ENCODE measurements around the gene NR1I3. TPM values are rescaled to one million over a fixed set of nuclear protein-coding genes. Genes with fewer than 3 reads are reported as not detected.
"Not testable (repeated sequence)": the region's sequence is repeated elsewhere in the genome, so short reads cannot be mapped to it uniquely, and the experiment has no call there.

Gene NR1I3
- total RNA-seq, 1 experiment from 2014 or later: not detected

- not testable (repeated sequence) for H3K56ac ChIP-seq (ENCODE audit: insufficient read length, low read depth, low read length); H4K5ac ChIP-seq (ENCODE audit: insufficient read length, low read depth, low read length); H3K79me2 ChIP-seq (ENCODE audit: insufficient read depth, low read length); H4K8ac ChIP-seq (replicated peaks; ENCODE audit: insufficient read length, low read depth, low read length); H2BK5ac ChIP-seq (ENCODE audit: insufficient read length, low read length); H2BK15ac ChIP-seq (ENCODE audit: low read depth, low read length); H2BK20ac ChIP-seq (ENCODE audit: low read depth, low read length, poor library complexity, severe bottlenecking); H4K91ac ChIP-seq (ENCODE audit: insufficient read length, low read depth, low read length); H3K18ac ChIP-seq (ENCODE audit: insufficient read length, low read depth, low read length); H3K14ac ChIP-seq (ENCODE audit: insufficient read depth, low read length); DNase-seq; H3K27ac Mint-ChIP-seq; H3K23ac ChIP-seq (ENCODE audit: insufficient read length, low read depth, low read length); H4K20me1 ChIP-seq (ENCODE audit: control insufficient read depth, insufficient read depth, insufficient read length); H3K4me2 ChIP-seq (ENCODE audit: insufficient read depth, insufficient read length, low read length); H3K9ac ChIP-seq (ENCODE audit: extremely low read depth, insufficient read length, low read length); H2BK12ac ChIP-seq (ENCODE audit: insufficient read length, low read depth, low read length); H3K27ac ChIP-seq (ENCODE audit: insufficient read length, low read depth, low read length); H2AK5ac ChIP-seq (ENCODE audit: insufficient read length, low read length); H3K4me3 Mint-ChIP-seq; H3T11ph ChIP-seq (ENCODE audit: low read length); H3K4me1 ChIP-seq (ENCODE audit: insufficient read depth, low read length); H3K4ac ChIP-seq (ENCODE audit: low read depth, low read length); H3K9me3 ChIP-seq (ENCODE audit: control insufficient read depth, low read depth, low read length); H2BK120ac ChIP-seq (ENCODE audit: low read depth, low read length, poor library complexity, severe bottlenecking); H2AFZ ChIP-seq (ENCODE audit: low read length); H3K79me1 ChIP-seq (ENCODE audit: insufficient read depth, low read depth, low read length, poor library complexity, severe bottlenecking)
- peaks cover 64% of the 10 kb centered on the region for H3K27me3 Mint-ChIP-seq (ENCODE audit: low read depth)
- peaks cover 13 to 20% (median 14%) of the 10 kb centered on the region in 3 experiments for H3K36me3 Mint-ChIP-seq (ENCODE audit: insufficient read depth in 1 of 3, low read depth in 3 of 3)
- H3K4me1 Mint-ChIP-seq: peaks cover 13 to 23% of the 10 kb centered on the region in 2 experiments
- H3K9me3 Mint-ChIP-seq: peaks cover 27 to 28% of the 10 kb centered on the region in 2 experiments
- peaks cover 11% of the 10 kb centered on the region for H3K23me2 ChIP-seq (ENCODE audit: insufficient read length, low read depth, low read length, poor library complexity, severe bottlenecking)
- WGBS (ENCODE audit: extremely low coverage, insufficient read length, low lambda C conversion rate): no CpG with 5 or more reads among the region's 4 CpGs
- peaks cover 12% of the 10 kb centered on the region; the same call in 1 of the 2 replicates for H3K27me3 ChIP-seq (ENCODE audit: insufficient read depth, low read length)
These were observed 18.0 kb upstream of the NR1I3 start for GRCh38 chr1:161255955-161256520.

DNA sequence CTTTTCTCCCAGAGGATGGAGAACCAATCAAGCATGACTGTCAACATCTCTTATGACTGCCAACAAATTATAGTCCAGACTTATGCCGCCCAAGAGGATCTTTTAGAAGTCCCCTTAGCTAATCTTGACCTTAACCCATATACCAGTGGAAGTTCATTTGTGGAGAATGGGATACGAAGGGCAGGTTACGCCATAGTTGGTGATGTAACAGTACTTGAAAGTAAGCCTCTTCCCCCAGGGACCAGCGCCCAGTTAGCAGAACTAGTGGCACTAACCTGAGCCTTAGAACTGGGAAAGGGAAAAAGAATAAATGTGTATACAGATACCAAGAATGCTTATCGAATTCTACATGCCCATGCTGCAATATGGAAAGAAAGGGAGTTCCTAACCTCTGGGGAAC is 17.3 kb upstream of the NR1I3 start:
- not testable (repeated sequence) for H3K27ac ChIP-seq (ENCODE audit: insufficient read length, low read depth, low read length); H3K23ac ChIP-seq (ENCODE audit: insufficient read length, low read depth, low read length); H3T11ph ChIP-seq (ENCODE audit: low read length); H2BK5ac ChIP-seq (ENCODE audit: insufficient read length, low read length); H2AK5ac ChIP-seq (ENCODE audit: insufficient read length, low read length); H3K27ac Mint-ChIP-seq; H3K9ac ChIP-seq (ENCODE audit: extremely low read depth, insufficient read length, low read length); H3K4me3 Mint-ChIP-seq; H4K5ac ChIP-seq (ENCODE audit: insufficient read length, low read depth, low read length); H4K91ac ChIP-seq (ENCODE audit: insufficient read length, low read depth, low read length); H2BK20ac ChIP-seq (ENCODE audit: low read depth, low read length, poor library complexity, severe bottlenecking); H3K4ac ChIP-seq (ENCODE audit: low read depth, low read length); H4K8ac ChIP-seq (replicated peaks; ENCODE audit: insufficient read length, low read depth, low read length); H3K18ac ChIP-seq (ENCODE audit: insufficient read length, low read depth, low read length); H3K14ac ChIP-seq (ENCODE audit: insufficient read depth, low read length); H3K79me1 ChIP-seq (ENCODE audit: insufficient read depth, low read depth, low read length, poor library complexity, severe bottlenecking); H4K20me1 ChIP-seq (ENCODE audit: control insufficient read depth, insufficient read depth, insufficient read length); H3K9me3 ChIP-seq (ENCODE audit: control insufficient read depth, low read depth, low read length); DNase-seq; H3K4me2 ChIP-seq (ENCODE audit: insufficient read depth, insufficient read length, low read length); H2BK12ac ChIP-seq (ENCODE audit: insufficient read length, low read depth, low read length); H2BK120ac ChIP-seq (ENCODE audit: low read depth, low read length, poor library complexity, severe bottlenecking); H3K56ac ChIP-seq (ENCODE audit: insufficient read length, low read depth, low read length); H2BK15ac ChIP-seq (ENCODE audit: low read depth, low read length); H3K79me2 ChIP-seq (ENCODE audit: insufficient read depth, low read length); H3K4me1 ChIP-seq (ENCODE audit: insufficient read depth, low read length); H2AFZ ChIP-seq (ENCODE audit: low read length)
- no CpG with 5 or more reads among the region's 5 CpGs for WGBS (ENCODE audit: extremely low coverage, insufficient read length, low lambda C conversion rate)
- Mint-ChIP-seq H3K27me3 (ENCODE audit: low read depth) (peaks cover 56% of the 10 kb centered on the region), H3K4me1 (peaks cover 9 to 16% of the 10 kb centered on the region in 2 experiments), H3K9me3 (peaks cover 27 to 28% of the 10 kb centered on the region in 2 experiments), H3K36me3 (ENCODE audit: insufficient read depth in 1 of 3, low read depth in 3 of 3) (peaks cover 13 to 20% (median 14%) of the 10 kb centered on the region in 3 experiments)
- Histone ChIP-seq H3K27me3 (ENCODE audit: insufficient read depth, low read length) (peaks cover 12% of the 10 kb centered on the region; the same call in 1 of the 2 replicates), H3K23me2 (ENCODE audit: insufficient read length, low read depth, low read length, poor library complexity, severe bottlenecking) (peaks cover 11% of the 10 kb centered on the region)

Data from H9 (cell line).